ENCODE results near the gene ASCC1.

ASCC1 gene

DNA sequence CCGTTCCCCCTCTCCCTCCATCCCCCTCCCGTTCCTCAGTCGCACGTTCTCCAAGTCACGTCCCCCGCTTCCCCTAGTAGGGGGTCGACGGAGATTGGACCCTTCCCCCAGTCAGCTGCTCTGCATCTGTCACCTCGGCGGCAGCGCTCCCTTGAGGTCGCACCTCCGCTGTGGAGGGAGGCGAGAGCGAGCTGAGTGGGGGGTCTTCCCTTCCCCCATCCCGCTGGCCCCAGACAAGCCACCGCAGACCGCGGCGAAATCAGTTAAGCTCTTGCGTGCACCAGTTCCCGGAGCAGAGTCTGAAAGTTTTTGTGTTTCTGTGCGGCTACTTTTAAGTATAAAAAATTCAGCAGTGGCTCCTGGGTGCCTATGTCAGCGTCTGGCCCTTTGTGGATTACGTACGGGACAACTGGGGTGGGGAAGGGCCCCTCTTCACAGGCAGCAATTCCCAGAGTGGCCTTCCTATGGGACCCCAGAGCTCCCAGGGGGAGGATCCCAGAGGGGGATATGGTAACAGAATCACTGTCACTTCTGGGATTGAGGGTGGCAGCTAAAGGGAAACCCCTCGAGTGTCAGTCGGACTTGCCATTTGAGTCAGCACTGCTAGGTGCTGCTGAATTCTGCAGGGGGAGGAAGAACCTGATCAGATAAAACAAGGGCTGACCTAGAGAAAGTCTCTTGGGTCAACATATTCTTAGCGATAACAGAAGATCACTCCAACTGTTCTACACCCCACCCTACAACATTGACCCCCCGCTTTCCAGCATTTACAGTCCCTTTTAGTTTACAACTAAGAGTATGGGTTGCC, 45.1 kb upstream of the ASCC1 start:
- TF ChIP-seq, protein P1, sequence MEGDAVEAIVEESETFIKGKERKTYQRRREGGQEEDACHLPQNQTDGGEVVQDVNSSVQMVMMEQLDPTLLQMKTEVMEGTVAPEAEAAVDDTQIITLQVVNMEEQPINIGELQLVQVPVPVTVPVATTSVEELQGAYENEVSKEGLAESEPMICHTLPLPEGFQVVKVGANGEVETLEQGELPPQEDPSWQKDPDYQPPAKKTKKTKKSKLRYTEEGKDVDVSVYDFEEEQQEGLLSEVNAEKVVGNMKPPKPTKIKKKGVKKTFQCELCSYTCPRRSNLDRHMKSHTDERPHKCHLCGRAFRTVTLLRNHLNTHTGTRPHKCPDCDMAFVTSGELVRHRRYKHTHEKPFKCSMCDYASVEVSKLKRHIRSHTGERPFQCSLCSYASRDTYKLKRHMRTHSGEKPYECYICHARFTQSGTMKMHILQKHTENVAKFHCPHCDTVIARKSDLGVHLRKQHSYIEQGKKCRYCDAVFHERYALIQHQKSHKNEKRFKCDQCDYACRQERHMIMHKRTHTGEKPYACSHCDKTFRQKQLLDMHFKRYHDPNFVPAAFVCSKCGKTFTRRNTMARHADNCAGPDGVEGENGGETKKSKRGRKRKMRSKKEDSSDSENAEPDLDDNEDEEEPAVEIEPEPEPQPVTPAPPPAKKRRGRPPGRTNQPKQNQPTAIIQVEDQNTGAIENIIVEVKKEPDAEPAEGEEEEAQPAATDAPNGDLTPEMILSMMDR (IDR thresholded peaks at IDR 0.05; ENCODE audit: low read depth, low read length): peak; percentile 21
- peak overlapping the region; percentile 40 for H3K4me3 ChIP-seq (ENCODE audit: low read depth, low read length)
- in situ Hi-C loops (cut with HindIII; ENCODE audit: low sequenced_read_pairs): no loop called here
- no peak for DNase-seq (ENCODE audit: low read depth, low spot score)

DNA sequence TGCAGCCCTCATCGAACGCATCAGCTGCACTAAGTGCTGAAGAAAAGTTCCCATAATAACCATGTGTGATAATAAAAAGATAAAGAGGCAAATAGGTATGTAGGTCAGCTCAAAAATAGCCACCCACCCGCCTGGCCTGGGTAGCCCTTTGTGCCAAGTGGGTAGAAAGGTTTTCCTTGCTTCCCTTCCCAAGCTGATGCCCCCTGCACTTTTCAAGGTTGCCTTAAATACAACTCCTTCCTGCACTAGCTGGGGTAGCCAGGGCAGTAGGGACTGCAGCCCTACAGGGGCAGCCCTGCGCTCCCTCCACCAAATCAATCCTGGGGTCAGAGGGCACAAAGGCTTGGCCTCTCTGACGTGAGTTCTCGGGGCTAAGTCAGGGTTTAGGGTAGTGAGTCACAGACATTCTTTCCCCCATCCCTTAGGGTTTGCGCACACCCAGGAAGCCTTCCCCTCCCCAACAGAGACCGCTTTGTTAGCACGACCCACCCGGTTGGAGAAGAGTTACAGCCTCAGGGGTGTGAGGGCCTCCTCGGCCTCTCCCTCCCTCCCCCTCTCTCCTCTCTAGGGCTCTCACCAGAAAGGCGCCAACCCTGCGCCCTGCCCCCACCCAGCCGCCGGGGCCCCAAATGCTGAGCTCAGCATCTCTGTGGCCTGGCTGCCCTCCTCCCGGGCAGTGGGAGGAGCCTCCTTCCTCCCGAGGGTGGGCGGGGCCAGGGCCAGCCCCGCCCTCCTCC, 44.3 kb upstream of the ASCC1 start:
- in situ Hi-C loops (cut with HindIII; ENCODE audit: low sequenced_read_pairs): no loop called here
- TF ChIP-seq, protein P1 (IDR thresholded peaks at IDR 0.05; ENCODE audit: low read depth, low read length): no peak
- H3K4me3 ChIP-seq (ENCODE audit: low read depth, low read length): no peak overlapping the region

DNA sequence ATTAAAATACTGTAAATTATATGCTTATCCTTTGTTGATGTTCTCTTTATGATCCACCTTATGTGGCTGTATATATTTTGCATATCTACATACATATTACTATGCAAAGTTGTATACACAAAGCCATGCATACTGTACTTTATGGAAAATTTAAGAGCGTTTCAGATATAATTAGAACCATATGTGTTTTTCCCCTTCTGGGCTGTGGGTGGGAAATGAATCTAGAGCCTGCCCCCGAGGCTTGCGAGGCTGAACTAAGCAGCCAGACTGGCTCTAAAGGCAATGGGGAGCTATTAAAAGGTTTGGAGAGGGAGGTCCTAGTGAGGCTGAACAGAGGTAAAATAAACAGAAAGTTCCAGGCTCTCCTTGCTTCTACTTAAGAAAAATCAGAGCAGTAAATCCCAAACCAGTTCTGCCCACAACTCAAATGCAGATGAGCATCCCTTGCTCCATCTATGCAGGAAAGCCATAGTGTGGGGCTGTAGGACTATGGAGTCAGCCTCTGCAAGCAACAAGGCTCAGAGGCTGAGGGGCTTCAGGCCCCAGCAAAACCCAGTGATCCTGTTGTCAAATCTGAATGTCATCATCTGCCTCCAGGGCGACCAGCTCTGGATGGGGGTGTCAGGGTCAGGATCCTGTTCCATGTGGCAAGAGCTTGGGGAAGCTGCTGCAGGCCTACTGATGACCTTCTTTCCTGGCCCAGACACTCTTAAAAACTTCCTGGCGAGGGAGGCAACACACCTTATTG, 43.6 kb upstream of the ASCC1 start:
- peak; percentile 88 for DNase-seq (ENCODE audit: low read depth, low spot score)
- no peak overlapping the region for H3K4me3 ChIP-seq (ENCODE audit: low read depth, low read length)
- in situ Hi-C loops (cut with HindIII; ENCODE audit: low sequenced_read_pairs): no loop called here
- TF ChIP-seq, protein P1 (IDR thresholded peaks at IDR 0.05; ENCODE audit: low read depth, low read length): no peak

More for the DNA sequence above, 44.3 kb upstream of the ASCC1 start:
- DNase-seq (ENCODE audit: low read depth, low spot score): peak; percentile 92

DNA sequence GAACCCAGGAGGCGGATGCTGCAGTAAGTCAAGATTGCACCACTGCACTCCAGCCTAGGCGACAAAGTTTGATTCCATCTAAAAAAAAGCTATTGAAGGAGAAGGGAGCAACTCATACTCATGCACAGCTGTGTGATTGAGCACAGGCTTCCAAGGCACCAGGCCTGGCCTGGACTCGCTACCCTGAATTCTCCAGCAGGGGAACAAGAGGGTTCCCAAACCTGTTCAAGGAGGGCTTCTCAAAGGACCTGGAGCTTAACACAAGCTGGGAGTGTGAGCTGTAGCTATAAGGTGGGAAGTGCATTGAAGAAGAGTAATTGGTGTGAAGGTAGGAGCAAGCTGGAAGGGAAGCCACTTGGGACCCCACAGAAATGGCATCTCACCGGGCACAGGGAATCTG, 42.5 kb upstream of the ASCC1 start:
- TF ChIP-seq, protein P1 (IDR thresholded peaks at IDR 0.05; ENCODE audit: low read depth, low read length): no peak
- DNase-seq (ENCODE audit: low read depth, low spot score): no peak
- no peak overlapping the region for H3K4me3 ChIP-seq (ENCODE audit: low read depth, low read length)
- in situ Hi-C loops (cut with HindIII; ENCODE audit: low sequenced_read_pairs): no loop called here

DNA sequence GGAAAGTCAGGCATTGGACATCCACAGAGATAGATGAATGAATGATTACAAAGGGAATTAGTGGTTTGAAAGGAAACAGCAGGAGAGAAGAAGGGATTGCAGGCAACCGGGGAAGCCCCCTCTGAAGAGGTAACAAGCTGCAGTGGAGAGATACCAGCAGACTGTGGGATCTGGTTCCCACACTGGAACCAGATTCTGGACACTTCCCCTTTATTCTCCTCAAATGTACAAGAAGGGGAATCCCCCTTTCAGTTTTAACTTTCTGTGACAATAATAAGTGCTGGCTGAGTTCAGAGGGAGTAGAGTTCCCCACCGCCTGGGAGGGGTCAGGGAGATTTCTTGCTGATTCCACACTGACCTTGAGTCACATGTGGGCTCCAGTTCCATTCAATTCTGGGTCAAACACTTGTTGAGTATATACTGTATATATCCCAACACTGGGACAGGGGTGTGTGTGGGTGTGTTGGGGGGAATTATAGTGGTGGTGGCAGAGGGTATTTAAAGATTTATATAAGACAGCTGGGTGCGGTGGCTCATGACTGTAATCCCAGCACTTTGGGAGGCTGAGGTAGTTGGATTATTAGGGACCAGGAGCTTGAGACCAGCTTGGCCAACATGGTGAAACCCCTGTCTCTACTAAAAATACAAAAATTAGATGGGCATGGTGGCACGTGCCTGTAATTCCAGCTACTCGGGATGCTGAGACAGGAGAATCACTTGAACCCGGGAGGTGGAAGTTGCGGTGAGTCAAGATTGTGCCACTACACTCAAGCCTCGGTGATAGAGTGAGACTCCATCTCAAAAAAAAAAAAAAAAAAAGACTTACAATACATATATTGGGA, 41.2 kb upstream of the ASCC1 start:
- peak; percentile 21 for DNase-seq (ENCODE audit: low read depth, low spot score)
- in situ Hi-C loops (cut with HindIII; ENCODE audit: low sequenced_read_pairs): no loop called here
- no peak overlapping the region for H3K4me3 ChIP-seq (ENCODE audit: low read depth, low read length)
- TF ChIP-seq, protein P1 (IDR thresholded peaks at IDR 0.05; ENCODE audit: low read depth, low read length): no peak

Data from astrocyte of the spinal cord (primary cell).